Endothelial cell of umbilical vein (primary cell): ENCODE results near the gene CLK4. TPM values are rescaled to one million over a fixed set of nuclear protein-coding genes. Genes with fewer than 3 reads are reported as not detected.

Experiments
- BruUV-seq: library from RNA; stranded (reverse); fragments of 400-500 nt; replicated peaks from 2 replicates; lab custom pipeline; 2021; lab: Mats Ljungman, UMichigan
- CTCF ChIA-PET: fragments of 300-600, 350-600 bp; sonication (Branson Sonifier 250); formaldehyde crosslinking; loops from one replicate; lab custom pipeline; 2021; ENCODE audit warnings: antibody characterized with exemption, inconsistent platforms; lab: Charles Lee
- POLR2A ChIA-PET: fragments of 300-600, 350-600 bp; sonication (Branson Sonifier 250); formaldehyde crosslinking; loops from one replicate; lab custom pipeline; 2021; ENCODE audit warnings: antibody characterized with exemption, inconsistent platforms; lab: Charles Lee
- DNase-seq: peaks from one replicate; pipeline ENCODE4 v3.0.0-alpha.2; 2011; ENCODE audit warnings: low read depth, low spot score
- FAIRE-seq: peaks from 2 replicates; lab custom pipeline; 2011; peaks lifted over from hg19 to GRCh38; lab: Jason Lieb, UNC
- H2AFZ ChIP-seq: 2 replicates; pipeline ENCODE4 v1.6.0; 2012; ENCODE audit warnings: low read depth, low read length, control low read depth, inconsistent platforms
- H3K27ac ChIP-seq: 2 replicates; pipeline ENCODE4 v1.5.1; 2011; ENCODE audit warnings: low read depth, mild to moderate bottlenecking, control low read depth, low read length, moderate library complexity; ENCODE audit not compliant: insufficient read depth
- H3K27me3 ChIP-seq, 2 experiments: 2 replicates each; pipeline versions ENCODE4 v1.6.0 to v1.6.1; 2011; ENCODE audit warnings: low read length in 2 of 2, mixed read lengths in 1 of 2; ENCODE audit not compliant: control insufficient read depth in 2 of 2, insufficient read depth in 2 of 2
- H3K36me3 ChIP-seq, 2 experiments: 2 replicates in 1 of 2; 3 replicates in 1 of 2; pipeline ENCODE4 v1.5.1; 2011; ENCODE audit warnings: low read length in 2 of 2, mild to moderate bottlenecking in 1 of 2, moderate library complexity in 1 of 2; ENCODE audit not compliant: control insufficient read depth in 2 of 2, insufficient read depth in 2 of 2; ENCODE audit errors: extremely low read depth in 1 of 2
- H3K4me1 ChIP-seq: 3 replicates; pipeline ENCODE4 v1.5.1; 2011; ENCODE audit warnings: mild to moderate bottlenecking, low read length; ENCODE audit not compliant: control insufficient read depth, insufficient read depth; ENCODE audit errors: extremely low read depth
- H3K4me2 ChIP-seq: 2 replicates; pipeline ENCODE4 v1.6.1; 2011; ENCODE audit warnings: low read length, control low read depth, mixed read lengths; ENCODE audit not compliant: insufficient read depth
- H3K4me3 ChIP-seq, 3 experiments: fragments of 200-600 bp in 1 of 3; sonication (generic), shearing (Covaris generic) in 1 of 3; replicated peaks in 1 of 3; 2 replicates each; pipeline ENCODE4 v1.5.1; 2011 to 2016; ENCODE audit warnings: control low read depth in 3 of 3, low read length in 3 of 3, mild to moderate bottlenecking in 2 of 3, inconsistent platforms in 1 of 3, low read depth in 1 of 3, moderate library complexity in 1 of 3; ENCODE audit not compliant: insufficient read depth in 1 of 3
- H3K79me2 ChIP-seq: 2 replicates; pipeline ENCODE4 v1.6.0; 2012; ENCODE audit warnings: low read length, inconsistent platforms; ENCODE audit not compliant: control insufficient read depth, insufficient read depth
- H3K9ac ChIP-seq: replicated peaks from 2 replicates; pipeline ENCODE3; 2011; ENCODE audit warnings: low read length, control low read depth; ENCODE audit not compliant: insufficient read depth; ENCODE audit errors: extremely low read depth
- H3K9me1 ChIP-seq: replicated peaks from 3 replicates; pipeline ENCODE4 v1.6.0; 2011; ENCODE audit warnings: mild to moderate bottlenecking, low read length; ENCODE audit not compliant: control insufficient read depth, insufficient read depth; ENCODE audit errors: extremely low read depth
- H3K9me3 ChIP-seq: replicated peaks from 2 replicates; pipeline ENCODE4 v1.5.1; 2012; ENCODE audit warnings: low read length, inconsistent platforms; ENCODE audit not compliant: control insufficient read depth, insufficient read depth
- H4K20me1 ChIP-seq: replicated peaks from 2 replicates; pipeline ENCODE3; 2011; ENCODE audit warnings: mild to moderate bottlenecking, low read length; ENCODE audit not compliant: control insufficient read depth, insufficient read depth; ENCODE audit errors: extremely low read depth
- EZH2 ChIP-seq: IDR thresholded peaks from 2 replicates; pipeline ENCODE4 v1.6.1; 2012; ENCODE audit warnings: borderline replicate concordance, low read depth, mild to moderate bottlenecking, moderate library complexity, low read length, inconsistent platforms; ENCODE audit not compliant: severe bottlenecking
- FOS ChIP-seq: IDR thresholded peaks from 2 replicates; pipeline ENCODE4 v1.6.1; 2011; ENCODE audit warnings: mild to moderate bottlenecking, low read length, moderate library complexity, borderline replicate concordance; ENCODE audit not compliant: insufficient read depth
- GATA2 ChIP-seq: IDR thresholded peaks from 2 replicates; pipeline ENCODE4 v1.7.0; 2011; ENCODE audit warnings: low read depth, mild to moderate bottlenecking, moderate library complexity, mixed read lengths, low read length; ENCODE audit not compliant: insufficient read length, insufficient read depth
- JUN ChIP-seq: IDR thresholded peaks from 2 replicates; pipeline ENCODE4 v1.6.1; 2011; ENCODE audit warnings: borderline replicate concordance, low read depth; ENCODE audit not compliant: insufficient read length, insufficient read depth
- MYC ChIP-seq: IDR thresholded peaks from one replicate; pipeline ENCODE4 v1.6.1; 2011; ENCODE audit warnings: mild to moderate bottlenecking, low read depth, low read length
- POLR2A ChIP-seq: IDR thresholded peaks from 2 replicates; pipeline ENCODE4 v1.6.1; 2012; ENCODE audit warnings: low read depth, mild to moderate bottlenecking, control low read depth, low read length
- POLR2AphosphoS5 ChIP-seq: IDR thresholded peaks from 2 replicates; pipeline ENCODE4 v1.6.1; 2012; ENCODE audit warnings: low read depth, mild to moderate bottlenecking, control low read depth, low read length, moderate library complexity; ENCODE audit not compliant: insufficient read depth
- dilution Hi-C: fragments of 300-500 bp; cut with MboI; formaldehyde crosslinking; loops from one replicate; pipeline ENCODE4 v1.15.0; 2019; ENCODE audit warnings: low sequenced_read_pairs; ENCODE audit not compliant: extremely low pct_ligation_motif_present
- intact Hi-C: fragments of 100-400 bp; cut with micrococcal nuclease; formaldehyde crosslinking; loops from one replicate; pipeline ENCODE4 v1.10.0; 2022
- polyA plus RNA-seq, 4 experiments: library from polyadenylated mRNA; depleted of rRNA in 3 of 4; stranded (reverse) in 3 of 4; unstranded in 1 of 4; fragments of >200 nt; gene quantifications; 2 replicates each; pipeline versions ENCODE4 v1.2.1 to v1.2.3, GENCODE V29; 2011 to 2012; ENCODE audit warnings: missing spikeins in 1 of 4
- total RNA-seq: library from RNA; stranded (reverse); gene quantifications from 2 replicates; pipeline ENCODE4 v1.2.3, GENCODE V29; 2021
- TF ChIP-seq, protein P1 (sequence below): IDR thresholded peaks from 2 replicates; pipeline ENCODE4 v1.6.1; 2011; ENCODE audit not compliant: insufficient read depth, insufficient read length
- TF ChIP-seq, protein P2 (sequence below), 2 donors: IDR thresholded peaks; 1 replicate in 1 of 2; 2 replicates in 1 of 2; pipeline ENCODE4 v1.5.1; 2011; ENCODE audit warnings: low read length in 2 of 2, mild to moderate bottlenecking in 2 of 2, moderate library complexity in 2 of 2, control low read depth in 1 of 2, inconsistent platforms in 1 of 2, low read depth in 1 of 2; ENCODE audit not compliant: insufficient read depth in 1 of 2; ENCODE audit errors: extremely low read depth in 1 of 2

The CLK4 gene
- total and polyA plus RNA-seq, 2 donors (not counting 3 experiments of a cell fraction or from before 2014, with no cell fraction given) = 7.0 to 19.2 TPM

DNA sequence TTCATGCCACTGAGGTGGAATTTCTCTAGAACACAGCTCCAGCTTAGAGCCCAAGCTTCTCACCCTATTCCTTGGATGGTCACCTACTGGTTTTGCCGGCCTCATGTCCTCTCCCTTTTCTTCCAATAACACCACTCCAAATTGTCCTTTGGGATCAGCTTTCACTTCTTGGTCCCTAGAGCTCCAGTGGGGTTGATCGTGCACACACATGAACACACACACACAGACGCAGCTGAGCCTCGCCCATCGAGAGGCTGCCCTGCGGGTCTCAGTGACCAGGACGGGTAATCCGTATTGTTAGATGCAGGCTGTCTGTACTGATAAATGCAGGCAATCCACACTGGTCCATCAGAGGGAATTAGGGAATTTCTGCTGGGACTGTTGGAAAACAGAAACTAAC, 43.6 kb downstream of the CLK4 start:
- H3K4me1 ChIP-seq = no peaks in the 10 kb centered on the region
- H3K79me2 ChIP-seq = no peaks in the 10 kb centered on the region
- no peaks in the 10 kb centered on the region for H3K9me3 ChIP-seq
- H4K20me1 ChIP-seq = no peaks in the 10 kb centered on the region
- FAIRE-seq (no peak), DNase-seq (no peak)
- ChIA-PET POLR2A (no interaction called here), CTCF (interaction anchor here (1.5 kb wide), 1 partner anchor 31 kb away, joined by 4 read pairs; no protein-coding TSS in a partner anchor)
- H3K27ac ChIP-seq = no peak overlapping the region
- intact Hi-C loops (no loop called here), dilution Hi-C loops (no loop called here)
- H3K27me3 ChIP-seq = peaks cover 14 to 22% of the 10 kb centered on the region in 2 experiments
- H3K9ac ChIP-seq = no peak overlapping the region
- no peak overlapping the region for H2AFZ ChIP-seq
- no TSS peak for BruUV-seq
- no peaks in the 10 kb centered on the region for H3K9me1 ChIP-seq
- no peak overlapping the region for H3K4me2 ChIP-seq
- TF ChIP-seq, protein P1, sequence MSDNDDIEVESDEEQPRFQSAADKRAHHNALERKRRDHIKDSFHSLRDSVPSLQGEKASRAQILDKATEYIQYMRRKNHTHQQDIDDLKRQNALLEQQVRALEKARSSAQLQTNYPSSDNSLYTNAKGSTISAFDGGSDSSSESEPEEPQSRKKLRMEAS = no peak
- H3K4me3 ChIP-seq = no peak overlapping the region
- H3K36me3 ChIP-seq = no peaks in the 10 kb centered on the region

DNA sequence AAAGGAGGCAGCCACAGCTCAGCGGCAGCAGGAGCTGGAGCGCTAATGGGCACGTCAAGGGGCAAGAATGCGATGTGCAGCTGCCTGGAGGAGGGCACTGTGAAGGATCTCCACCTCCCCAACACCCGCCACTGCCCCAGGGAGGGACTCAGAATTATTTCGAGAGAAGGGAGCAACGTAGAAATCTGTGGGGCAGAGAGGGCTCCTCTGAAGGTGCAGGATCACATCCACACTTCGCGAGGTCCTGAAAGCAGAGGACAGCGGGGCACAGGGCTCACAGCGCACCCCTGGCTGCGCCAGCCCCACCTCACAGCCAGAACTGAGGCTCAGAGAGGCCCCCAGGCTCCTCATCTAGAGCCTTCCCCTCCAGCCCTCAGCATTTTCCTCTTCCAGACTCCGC, 44.6 kb downstream of the CLK4 start:
- H3K9me3 ChIP-seq = no peaks in the 10 kb centered on the region
- no peaks in the 10 kb centered on the region for H3K79me2 ChIP-seq
- no peak overlapping the region for H3K4me2 ChIP-seq
- intact Hi-C loops (no loop called here), dilution Hi-C loops (no loop called here)
- no peak for TF ChIP-seq POLR2AphosphoS5
- no peak for TF ChIP-seq POLR2A
- TF ChIP-seq JUN = no peak
- TF ChIP-seq EZH2 = no peak
- TF ChIP-seq, protein P2, sequence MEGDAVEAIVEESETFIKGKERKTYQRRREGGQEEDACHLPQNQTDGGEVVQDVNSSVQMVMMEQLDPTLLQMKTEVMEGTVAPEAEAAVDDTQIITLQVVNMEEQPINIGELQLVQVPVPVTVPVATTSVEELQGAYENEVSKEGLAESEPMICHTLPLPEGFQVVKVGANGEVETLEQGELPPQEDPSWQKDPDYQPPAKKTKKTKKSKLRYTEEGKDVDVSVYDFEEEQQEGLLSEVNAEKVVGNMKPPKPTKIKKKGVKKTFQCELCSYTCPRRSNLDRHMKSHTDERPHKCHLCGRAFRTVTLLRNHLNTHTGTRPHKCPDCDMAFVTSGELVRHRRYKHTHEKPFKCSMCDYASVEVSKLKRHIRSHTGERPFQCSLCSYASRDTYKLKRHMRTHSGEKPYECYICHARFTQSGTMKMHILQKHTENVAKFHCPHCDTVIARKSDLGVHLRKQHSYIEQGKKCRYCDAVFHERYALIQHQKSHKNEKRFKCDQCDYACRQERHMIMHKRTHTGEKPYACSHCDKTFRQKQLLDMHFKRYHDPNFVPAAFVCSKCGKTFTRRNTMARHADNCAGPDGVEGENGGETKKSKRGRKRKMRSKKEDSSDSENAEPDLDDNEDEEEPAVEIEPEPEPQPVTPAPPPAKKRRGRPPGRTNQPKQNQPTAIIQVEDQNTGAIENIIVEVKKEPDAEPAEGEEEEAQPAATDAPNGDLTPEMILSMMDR (IDR thresholded peaks at IDR 0.05; ENCODE audit: extremely low read depth in 1 of 2, insufficient read depth in 1 of 2, low read depth in 1 of 2, low read length in 2 of 2) = no peak
- TF ChIP-seq, protein P1 = no peak
- TF ChIP-seq GATA2 = no peak
- no peak for TF ChIP-seq FOS
- TF ChIP-seq MYC = no peak
- FAIRE-seq = no peak
- no peaks in the 10 kb centered on the region for H3K36me3 ChIP-seq
- no peak overlapping the region for H2AFZ ChIP-seq
- no peak overlapping the region for H3K4me3 ChIP-seq
- H3K9me1 ChIP-seq = no peaks in the 10 kb centered on the region
- no peaks in the 10 kb centered on the region for H3K4me1 ChIP-seq
- H3K27ac ChIP-seq = no peak overlapping the region
- ChIA-PET CTCF (interaction anchor here (0.7 kb wide), 1 partner anchor 79 kb away, joined by 3 read pairs; no protein-coding TSS in a partner anchor), POLR2A (no interaction called here)
- BruUV-seq = no TSS peak
- no peaks in the 10 kb centered on the region for H4K20me1 ChIP-seq
- no peak for DNase-seq
- no peak overlapping the region for H3K9ac ChIP-seq
- H3K27me3 ChIP-seq = peaks cover 4 to 13% of the 10 kb centered on the region in 2 experiments
